ENCODE results near the gene DSTN.

Gene DSTN

DNA sequence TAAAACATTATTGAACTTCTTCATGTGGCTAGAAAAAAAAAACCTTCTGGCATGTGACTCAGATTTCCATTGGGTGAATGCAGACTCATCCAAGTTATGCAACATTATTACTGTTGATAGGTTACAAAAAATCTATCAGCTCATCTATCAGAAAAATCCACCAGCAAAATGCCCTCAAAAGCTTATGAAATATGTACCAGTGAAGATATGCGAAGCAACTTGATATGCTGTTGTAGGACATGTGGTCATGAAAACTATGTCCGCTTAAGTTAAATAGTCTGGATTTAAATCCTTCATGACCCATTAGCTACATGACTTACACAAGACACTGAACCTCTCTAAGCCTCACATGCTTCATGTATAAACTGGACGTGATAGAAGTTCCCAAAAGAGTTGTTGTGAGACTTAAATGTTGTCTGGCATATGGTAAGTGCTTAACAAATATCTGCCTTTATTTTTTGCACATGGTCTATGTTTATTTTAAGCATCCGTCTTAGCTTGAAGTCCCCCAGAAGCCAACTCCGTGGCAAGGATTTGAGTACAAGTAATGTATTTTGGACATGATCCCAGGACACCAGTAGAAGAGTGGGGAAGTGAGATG lies 26.2 kb upstream of the DSTN start:
- FAIRE-seq (no peak), DNase-seq (ENCODE audit: insufficient read length, low spot score) (no peak)

DNA sequence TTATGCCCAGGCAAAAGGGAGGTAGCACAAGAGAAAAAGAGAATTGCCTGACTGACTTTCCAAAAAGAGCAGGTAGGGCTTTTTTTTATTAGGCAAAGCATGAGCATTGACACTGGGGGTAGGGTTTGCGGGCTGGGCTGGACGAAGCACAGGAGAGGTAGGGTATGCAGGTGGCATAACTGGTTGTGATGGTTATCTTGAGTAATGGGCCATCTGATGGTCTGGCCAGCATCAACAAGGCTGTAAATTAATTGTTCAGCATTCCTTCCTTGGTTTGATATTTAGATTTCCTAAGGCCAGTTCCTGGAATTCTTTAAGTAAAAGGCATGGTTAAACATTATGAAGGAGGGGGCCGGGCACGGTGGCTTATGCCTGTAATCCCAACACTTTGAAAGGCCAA lies 24.7 kb upstream of the DSTN start:
- DNase-seq (ENCODE audit: insufficient read length, low spot score), result no peak

DNA sequence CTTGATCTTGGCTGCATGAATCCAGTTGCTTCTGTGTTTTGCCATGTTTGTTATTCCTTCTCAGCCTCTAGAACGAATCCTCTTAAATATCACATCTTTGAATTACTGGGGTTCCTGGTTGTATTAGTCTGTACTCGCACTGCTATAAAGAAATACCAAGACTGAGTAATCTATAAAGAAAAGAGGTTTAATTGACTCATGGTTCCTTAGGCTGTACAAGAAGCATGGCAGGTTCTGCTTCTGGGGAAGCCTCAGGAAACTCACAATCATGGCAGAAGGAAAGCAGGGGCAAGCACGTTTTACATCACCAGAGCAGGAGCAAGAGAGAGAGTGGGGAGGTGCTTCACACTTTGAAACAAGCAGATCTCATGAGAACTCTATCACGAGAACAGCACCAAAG lies 20.7 kb upstream of the DSTN start:
- DNase-seq (ENCODE audit: insufficient read length, low spot score) (no peak), FAIRE-seq (no peak)

More for the DNA sequence above, 24.7 kb upstream of the DSTN start:
- FAIRE-seq, result no peak

DNA sequence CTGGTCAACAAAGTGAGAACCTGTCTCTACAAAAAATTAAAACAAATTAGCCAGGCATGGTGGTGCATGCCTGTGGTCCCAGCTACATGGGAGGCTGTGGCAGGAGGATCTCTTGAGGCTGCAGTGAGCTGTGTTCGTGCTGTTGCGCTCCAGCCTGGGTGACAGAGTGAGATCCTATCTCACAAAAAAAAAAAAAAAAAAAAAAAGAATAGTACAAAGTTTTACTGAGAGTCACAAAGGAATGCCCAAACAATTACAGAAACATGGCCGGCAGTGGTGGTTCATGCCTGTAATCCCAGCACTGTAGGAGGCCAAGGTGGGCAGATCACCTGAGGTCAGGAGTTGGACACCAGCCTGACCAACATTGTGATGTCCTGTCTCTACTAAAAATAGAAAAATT lies 14.8 kb upstream of the DSTN start:
- DNase-seq (ENCODE audit: insufficient read length, low spot score), result no peak
- no peak for FAIRE-seq

DNA sequence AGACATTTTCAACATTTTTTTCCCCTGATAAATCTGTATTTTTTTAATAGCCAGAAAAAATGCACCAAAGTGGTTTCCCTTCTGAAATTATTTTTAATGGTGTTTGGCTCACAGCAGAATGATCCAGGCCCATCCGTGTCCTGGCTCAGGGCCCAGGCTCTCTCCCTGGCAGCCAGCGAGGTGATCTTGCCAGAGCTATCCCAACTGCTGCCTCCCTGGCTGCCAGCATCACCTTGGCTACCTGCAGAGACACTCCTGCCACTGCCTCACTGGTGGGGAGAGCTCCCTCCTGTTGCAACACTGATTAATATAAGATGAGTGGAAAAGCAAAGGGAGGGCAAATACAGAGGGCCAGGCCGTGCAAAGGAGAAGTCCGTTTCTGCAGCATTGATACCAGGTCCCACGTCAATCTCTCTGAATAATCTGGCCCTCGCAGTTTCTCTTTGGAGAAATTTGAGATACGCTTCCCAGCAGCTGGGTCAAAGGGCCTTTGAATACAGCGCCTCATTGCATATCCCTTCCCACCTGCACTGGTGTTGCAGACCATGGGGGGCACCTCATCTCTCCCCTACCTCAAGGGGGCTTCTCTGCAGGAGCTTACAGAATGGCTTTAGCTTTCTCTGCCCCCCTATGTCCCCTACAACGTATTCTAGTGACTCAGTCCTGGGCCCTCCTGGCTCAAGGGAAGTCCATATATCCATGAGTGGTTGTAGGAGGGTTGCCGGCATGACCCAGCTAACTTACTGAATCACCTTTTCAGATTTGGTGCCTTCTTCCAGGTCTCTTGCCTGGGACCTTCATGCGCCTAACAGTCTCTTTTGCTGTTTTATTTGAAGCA lies 12.8 kb upstream of the DSTN start:
- no peak for DNase-seq (ENCODE audit: insufficient read length, low spot score)
- no peak for FAIRE-seq

DNA sequence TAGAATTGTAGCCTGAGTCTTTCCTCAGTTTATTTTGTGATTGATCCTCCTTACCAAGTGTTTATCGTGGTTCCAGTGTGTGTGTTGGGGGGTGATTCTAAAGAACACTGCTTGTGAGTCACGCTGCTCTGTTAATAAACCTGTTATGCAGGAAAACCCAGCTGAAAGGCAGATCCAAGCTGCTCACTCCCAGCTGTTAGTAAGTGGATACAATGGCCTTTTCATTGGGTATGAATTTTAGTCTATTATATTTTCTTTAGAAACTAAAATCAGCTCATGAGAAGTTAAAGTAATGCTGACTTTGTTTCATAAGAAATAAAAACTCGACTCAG lies 12.2 kb upstream of the DSTN start:
- no peak for FAIRE-seq

DNA sequence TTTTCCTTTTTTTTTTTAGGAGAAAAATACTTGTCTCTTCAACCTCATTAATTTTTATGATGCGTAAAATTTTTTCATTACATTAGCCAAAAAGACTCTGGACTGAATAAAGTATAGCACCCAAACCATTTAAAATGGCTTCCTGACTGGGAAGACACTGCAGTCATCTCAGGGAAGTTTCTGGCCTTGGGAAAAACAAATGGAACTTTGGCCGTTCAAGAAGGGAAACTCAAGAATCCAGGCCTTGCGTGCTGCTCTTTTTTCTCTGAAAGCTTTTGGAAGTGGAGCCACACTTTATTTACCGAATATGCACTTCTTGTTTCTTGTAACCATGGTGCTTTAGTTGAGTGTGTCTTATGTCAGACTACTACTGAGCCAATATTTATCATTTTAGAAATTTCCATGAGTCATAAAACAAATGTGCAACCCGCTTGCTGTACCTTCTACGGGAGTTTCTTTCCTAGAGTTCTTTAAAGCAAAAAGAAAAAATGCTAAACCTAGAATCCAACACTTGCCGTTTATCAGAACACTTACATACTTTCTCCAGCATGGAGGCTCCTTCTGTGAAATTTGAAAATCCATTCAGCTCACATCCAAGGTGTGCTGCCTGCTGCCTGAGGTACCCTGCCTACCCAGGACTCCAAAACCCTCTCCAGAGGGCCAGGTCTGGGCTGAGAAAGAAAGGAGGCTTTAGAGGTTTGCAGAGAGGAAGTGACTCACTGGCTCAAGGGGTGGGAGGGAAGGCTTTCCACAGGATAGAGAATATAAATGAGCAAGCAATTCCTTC lies 11.5 kb upstream of the DSTN start:
- FAIRE-seq (no peak), DNase-seq (ENCODE audit: insufficient read length, low spot score) (peak; percentile 79)

More for the DNA sequence above, 12.2 kb upstream of the DSTN start:
- no peak for DNase-seq (ENCODE audit: insufficient read length, low spot score)

DNA sequence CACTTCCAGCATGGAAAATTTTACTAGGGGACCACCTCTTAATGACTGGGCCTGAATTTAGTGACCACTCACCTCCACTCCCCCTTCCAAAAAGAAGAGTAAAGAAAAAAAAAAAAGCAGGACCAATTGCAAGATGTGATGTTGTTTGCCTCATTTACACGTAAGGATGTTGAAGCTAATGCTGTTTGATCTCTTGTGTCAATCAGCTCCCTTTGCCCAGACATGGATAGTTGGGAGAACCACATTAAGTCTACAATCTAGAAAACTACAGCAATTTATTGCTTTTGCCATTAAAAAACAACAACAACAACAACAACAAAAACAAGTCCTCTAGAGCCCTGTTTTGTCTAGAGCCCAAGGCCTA lies 11.0 kb upstream of the DSTN start:
- DNase-seq (ENCODE audit: insufficient read length, low spot score), result no peak
- FAIRE-seq, result no peak

DNA sequence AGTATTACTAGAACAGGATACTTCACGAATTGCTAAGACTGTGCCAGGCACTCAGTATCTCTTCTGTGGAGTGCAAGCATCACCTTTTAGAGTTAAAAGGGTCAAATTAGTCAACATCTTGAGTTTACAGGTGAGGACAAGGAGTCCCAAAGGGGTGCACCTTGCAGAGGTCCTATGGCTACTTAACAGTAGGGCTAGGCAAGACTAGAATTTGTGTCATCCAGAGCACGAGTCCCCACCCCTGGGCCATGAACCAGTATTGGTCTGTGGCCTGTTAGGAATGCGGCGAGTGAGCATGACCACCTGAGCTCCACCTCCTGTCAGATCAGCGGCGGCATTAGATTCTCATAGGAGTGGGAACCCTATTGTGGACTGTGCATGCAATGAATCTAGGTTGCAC lies 10.5 kb upstream of the DSTN start:
- no peak for DNase-seq (ENCODE audit: insufficient read length, low spot score)
- FAIRE-seq, result no peak

DNA sequence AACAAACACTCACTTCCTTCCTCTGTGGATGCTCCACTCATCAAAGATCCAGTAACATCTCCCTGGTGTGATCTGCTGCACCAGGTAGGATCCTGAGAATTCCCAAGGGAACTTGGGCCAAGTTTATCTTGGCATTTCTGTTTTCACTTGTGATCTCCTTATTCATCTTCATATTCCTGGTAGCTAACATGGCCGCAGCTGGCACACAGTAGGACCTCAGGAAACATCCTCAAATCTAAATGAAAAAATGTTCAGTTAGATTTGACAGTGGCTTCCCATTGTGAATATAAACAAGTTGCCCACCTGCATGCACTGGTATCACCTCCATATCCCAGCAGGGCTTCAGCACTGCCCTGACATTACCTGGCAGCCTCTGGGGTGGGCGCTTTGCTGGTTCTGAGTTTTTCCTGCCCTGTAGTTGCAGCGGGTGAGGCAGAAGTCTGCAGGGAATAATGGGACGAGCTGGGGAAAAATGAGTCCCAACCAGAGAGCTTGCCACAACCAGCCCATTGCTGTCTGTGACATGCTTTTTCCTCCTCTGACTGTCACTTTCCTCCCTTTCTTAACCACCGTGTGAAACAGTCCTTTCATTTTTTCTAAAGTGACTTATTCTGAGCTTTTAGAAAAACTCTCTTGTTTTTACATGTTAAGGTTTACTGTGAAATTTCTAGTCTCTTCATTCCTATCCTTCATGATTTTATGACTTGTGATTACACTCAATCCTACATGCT lies 9.4 kb upstream of the DSTN start:
- DNase-seq (ENCODE audit: insufficient read length, low spot score) (no peak), FAIRE-seq (no peak)

DNA sequence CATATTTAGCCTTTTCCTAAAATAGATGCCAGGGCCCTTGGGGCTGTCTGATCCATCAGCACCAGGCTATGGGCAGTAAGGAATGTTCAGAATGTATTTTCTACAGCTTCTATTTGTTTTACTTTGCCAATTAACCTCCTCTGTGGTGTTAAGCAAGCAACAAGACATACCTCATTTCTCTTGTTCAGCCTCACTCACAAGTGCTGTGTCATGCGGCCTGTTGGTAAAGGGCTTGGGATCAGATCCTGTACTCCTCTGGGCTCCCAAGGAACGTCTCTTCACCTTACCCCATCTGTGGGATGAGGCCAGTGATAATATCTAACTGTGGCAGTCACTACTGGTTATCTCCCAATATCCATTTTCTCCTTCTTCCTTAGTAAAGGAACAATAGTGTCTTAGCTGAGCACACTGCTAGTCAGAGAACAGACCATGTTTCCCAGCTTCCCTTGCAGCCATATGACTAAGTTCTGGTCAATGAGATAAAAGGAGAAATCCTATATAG lies 7.0 kb upstream of the DSTN start:
- FAIRE-seq, result no peak

DNA sequence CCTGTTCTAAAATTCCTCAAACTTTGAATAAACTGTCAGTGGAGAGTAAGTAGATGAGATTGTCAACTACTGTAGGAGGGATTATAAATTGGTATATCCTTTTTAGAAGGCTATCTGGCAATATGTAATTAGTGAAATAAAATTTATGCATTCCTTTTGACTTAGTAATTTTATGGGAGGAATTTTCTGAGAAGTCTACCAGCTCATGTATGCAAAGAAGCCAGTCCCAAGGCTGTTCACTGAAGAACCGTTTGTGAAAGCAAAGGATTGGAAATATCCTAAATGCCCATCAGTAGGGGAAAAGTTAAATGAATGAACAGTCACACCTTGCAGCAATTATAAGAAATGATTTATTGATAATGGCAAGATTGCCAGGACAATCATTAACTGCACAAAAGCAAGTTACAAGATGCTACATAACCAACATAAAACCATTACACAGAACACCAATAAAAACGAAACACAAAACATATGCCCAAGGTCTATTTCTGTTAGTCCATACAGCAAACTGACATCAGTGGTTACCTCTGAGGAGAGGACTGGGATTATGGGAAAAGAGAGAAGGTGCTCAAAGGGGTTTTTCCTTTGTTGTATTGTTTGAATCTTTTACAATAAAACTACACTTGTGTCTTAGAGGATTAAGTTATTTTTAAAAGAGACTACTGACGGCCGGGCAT lies 4.6 kb upstream of the DSTN start:
- FAIRE-seq (no peak), DNase-seq (ENCODE audit: insufficient read length, low spot score) (no peak)

More for the DNA sequence above, 7.0 kb upstream of the DSTN start:
- no peak for DNase-seq (ENCODE audit: insufficient read length, low spot score)

DNA sequence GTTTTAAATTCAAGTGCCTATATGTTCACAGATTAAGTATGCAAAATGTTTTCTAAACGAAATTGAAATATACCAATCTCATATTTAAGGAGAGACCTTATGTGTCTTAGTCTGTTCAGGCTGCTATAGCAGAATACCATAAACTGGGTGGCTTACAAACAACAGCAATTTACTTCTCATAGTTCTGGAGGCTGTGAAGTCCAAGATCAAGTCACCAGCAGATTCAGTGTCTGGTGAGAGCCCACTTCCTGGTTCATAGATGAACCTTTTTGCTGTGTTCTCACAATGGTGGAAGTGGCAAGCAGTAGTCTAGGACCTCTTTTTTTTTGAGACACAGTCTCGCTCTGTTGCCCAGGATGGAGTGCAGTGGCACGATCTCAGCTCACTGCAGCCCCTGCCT lies 3.5 kb upstream of the DSTN start:
- FAIRE-seq (no peak), DNase-seq (ENCODE audit: insufficient read length, low spot score) (no peak)

DNA sequence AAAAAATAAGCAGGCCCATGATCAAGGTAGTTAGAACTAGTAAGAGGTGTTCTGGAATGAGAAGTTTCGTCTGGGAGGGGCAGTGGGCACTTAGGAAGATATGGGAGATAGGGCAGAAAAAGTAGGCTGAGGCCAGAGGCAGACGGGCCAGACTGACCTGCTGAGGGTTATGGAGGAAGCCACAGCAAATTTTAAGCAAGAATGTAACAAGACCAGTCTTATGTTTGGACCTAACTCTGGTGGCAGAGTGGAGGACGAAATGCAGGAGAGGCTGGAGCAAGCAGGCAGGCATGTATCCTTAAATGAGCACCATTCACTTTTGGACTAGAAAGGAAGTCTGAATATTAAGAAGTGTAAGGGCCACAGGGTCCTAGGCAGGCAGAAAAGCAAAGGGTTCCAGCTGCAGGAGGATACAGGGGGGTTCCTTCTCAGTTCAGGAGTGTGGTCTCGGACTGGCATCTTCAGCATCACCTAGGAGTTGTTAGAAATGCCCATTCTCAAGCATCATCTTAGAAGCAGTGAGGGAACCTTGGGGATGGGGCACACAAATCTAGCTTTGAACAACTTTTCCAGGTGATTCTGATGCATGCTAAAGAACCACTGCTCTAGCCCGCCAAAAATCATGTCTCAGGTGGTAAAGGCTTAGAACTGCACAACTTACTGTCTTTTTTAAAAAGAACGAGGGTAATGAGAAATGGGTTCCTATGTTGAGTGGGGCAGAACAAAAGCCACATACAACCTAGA lies 1.7 kb upstream of the DSTN start:
- FAIRE-seq, result no peak
- no peak for DNase-seq (ENCODE audit: insufficient read length, low spot score)

DNA sequence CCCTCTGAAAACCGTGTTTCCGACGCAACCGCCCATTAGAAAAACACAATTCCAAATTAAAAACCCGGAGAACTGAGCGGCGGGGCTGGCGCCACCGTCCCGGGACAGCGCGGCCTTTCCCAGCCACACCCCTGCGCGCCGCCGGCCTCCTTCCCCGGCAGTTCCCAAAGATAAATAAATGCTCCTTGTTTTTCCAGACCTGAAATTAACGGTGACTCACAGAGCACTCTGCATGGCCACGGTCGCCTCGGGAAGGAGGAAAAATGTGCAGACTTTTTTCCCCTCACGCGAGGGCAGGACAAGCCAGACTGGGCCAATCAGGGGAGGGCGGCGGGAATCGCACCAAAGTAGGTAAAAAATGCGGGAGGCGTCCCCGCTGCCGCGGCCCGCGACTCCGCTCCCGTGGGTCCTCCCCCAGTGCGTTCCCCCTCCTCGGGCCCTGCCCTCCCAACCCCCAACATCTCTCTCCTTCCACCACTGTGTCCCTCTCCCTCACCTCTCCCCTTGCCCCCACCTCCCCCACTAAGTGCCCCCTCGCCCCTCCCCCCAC lies 828 bp upstream of the DSTN start:
- FAIRE-seq (peak; percentile 13), DNase-seq (ENCODE audit: insufficient read length, low spot score) (peak; percentile 79)

DNA sequence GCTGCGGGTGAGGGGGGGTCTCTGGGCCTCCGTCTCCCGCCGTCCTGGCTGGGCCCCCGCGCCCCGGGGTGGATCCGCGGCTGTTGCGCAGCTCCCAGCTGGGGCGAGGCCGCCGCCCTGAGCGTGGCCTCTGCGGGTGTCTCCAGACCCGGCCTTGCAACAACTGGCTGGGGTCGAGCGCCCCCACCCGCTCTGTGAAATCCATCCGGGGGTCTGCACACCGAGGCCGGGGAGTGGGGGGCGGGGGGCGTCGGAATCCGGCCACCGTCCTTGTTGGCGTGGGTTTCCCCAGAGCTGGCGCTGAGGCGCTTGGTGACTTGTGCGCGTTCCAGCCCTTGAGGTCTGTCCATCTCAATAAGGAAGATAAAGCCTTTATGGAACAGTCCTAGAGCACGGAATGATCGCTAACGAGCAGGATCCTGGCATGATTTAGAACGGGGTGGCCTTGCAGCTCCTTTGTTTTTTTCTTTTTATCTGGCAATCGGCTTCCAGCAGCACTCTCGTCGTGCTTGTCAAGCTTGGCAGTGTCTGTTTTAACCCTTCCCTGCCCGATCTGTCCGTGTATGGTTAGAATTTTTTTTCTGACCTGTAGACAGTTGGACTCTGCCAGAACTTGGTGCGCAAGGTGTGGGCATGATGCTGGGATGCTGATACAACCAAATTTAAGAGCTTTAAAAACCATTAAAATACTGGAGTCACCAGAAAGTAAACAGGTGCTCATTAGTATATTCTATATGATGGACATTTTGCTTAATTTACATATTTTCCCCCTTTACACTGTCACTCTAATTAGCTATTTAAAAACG lies 675 bp downstream of the DSTN start:
- no peak for FAIRE-seq
- no peak for DNase-seq (ENCODE audit: insufficient read length, low spot score)

DNA sequence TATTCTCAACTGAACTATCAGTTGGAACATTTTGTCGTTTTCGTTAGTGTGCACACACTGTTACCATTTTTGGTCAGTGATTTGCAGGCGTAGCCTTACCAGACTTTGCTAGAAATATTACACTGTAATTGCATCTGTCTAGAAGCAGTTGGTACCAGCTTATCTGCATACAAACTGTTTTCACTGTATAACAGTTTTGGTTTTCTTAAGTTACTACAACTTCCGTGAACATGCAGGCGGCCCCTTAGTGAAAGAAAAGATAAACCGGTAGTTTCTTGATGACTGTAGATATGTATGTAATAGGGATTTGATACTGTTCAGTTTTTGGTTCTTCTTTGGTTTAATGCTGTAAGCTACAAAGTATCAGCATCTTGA lies 1.3 kb downstream of the DSTN start:
- FAIRE-seq, result no peak
- no peak for DNase-seq (ENCODE audit: insufficient read length, low spot score)

DNA sequence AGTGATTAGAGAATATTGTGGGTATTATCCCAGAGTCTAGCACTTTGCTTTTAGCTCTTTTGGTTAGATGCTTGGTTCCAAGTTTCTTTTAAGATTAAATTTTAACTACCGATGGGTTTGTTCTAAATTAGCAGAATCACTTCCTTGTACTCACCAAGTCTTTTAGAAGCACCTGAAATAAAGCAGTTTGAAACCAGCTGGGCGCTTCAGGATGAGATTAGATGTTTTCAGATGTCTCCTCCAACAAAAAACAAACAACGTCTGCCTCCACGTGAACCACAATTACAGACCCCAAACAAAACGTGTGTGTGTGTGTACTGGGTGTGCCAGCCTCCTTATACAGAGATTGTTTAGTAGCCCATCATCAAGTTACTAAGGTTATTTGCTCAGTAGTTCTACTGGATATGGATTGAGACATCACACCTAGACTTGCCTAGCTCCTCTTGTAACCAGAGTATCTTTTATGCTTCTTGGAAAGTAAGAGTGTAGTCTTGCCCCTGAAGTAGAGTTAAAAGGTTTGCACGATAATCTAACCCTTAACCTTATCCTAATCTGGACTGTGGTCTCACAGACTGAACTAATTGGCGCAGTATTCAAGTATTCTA lies 2.3 kb downstream of the DSTN start:
- DNase-seq (ENCODE audit: insufficient read length, low spot score) (no peak), FAIRE-seq (no peak)

Measured in HTR-8/SVneo (cell line).